Vagina (tissue), 2 donors: Measurements from ENCODE around the gene KCNQ2.

Source experiments
- CTCF ChIP-seq, 3 experiments: fragments of 450-650 bp in 2 of 3; fragments of 200-600 bp in 1 of 3; sonication (generic) in 1 of 3; IDR thresholded peaks; one replicate each; pipeline ENCODE4 v1.5.1; 2017 to 2019; ENCODE audit warnings: antibody characterized with exemption in 3 of 3, mild to moderate bottlenecking in 2 of 3, moderate library complexity in 2 of 3
- POLR2A ChIP-seq, 2 donors: fragments of 450-650 bp; IDR thresholded peaks; one replicate each; pipeline ENCODE4 v1.6.1; 2017; ENCODE audit warnings: antibody characterized with exemption in 2 of 2, mild to moderate bottlenecking in 2 of 2, moderate library complexity in 2 of 2
- POLR2AphosphoS5 ChIP-seq, 2 donors: sonication (generic); formaldehyde crosslinking; IDR thresholded peaks; one replicate each; pipeline ENCODE4 v1.9.0; 2017; ENCODE audit warnings: antibody characterized with exemption in 2 of 2, mild to moderate bottlenecking in 2 of 2, low read depth in 1 of 2; ENCODE audit not compliant: insufficient read depth in 1 of 2

- TF ChIP-seq CTCF (IDR thresholded peaks at IDR 0.05), result no peak
- TF ChIP-seq POLR2A (IDR thresholded peaks at IDR 0.05), result no peak
- no peak for TF ChIP-seq POLR2AphosphoS5 (IDR thresholded peaks at IDR 0.05; ENCODE audit: insufficient read depth in 1 of 2, low read depth in 1 of 2)
Observed at GRCh38 chr20:63471717-63471980, 806 bp downstream of the KCNQ2 start.
